ENCODE measurements around the gene APCDD1L. TPM values are rescaled to one million over a fixed set of nuclear protein-coding genes. Genes with fewer than 3 reads are reported as not detected.

APCDD1L gene
- total RNA-seq, 4 donors from 2014 or later: 0.21 to 0.30 TPM; not detected in 2

DNA sequence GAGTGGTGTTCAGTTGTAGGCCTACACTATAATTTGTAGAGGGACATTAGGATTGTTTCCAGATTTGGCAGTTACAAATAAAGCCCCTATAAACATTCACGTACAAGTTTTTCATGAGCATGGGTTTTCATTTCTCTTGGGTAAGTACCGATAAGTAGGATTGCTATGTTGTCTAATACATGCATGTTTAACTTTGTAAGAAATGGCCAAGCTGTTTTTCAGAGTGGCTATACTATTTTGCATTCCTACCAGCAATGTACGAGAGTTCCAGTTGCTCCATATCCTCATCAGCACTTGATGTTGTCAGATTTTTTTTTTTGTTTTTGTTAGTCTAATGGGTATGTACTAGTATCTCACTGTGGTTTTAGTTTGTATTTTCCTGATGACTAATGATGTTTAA is 11.2 kb upstream of the APCDD1L start:
- H3K27ac ChIP-seq: no peak overlapping the region
- H3K4me1 ChIP-seq: no peaks in the 10 kb centered on the region
- H3K36me3 ChIP-seq: no peaks in the 10 kb centered on the region
- TF ChIP-seq EP300 (IDR thresholded peaks at IDR 0.05): no peak
- no peak for TF ChIP-seq POLR2A (IDR thresholded peaks at IDR 0.05)
- TF ChIP-seq, protein P1, sequence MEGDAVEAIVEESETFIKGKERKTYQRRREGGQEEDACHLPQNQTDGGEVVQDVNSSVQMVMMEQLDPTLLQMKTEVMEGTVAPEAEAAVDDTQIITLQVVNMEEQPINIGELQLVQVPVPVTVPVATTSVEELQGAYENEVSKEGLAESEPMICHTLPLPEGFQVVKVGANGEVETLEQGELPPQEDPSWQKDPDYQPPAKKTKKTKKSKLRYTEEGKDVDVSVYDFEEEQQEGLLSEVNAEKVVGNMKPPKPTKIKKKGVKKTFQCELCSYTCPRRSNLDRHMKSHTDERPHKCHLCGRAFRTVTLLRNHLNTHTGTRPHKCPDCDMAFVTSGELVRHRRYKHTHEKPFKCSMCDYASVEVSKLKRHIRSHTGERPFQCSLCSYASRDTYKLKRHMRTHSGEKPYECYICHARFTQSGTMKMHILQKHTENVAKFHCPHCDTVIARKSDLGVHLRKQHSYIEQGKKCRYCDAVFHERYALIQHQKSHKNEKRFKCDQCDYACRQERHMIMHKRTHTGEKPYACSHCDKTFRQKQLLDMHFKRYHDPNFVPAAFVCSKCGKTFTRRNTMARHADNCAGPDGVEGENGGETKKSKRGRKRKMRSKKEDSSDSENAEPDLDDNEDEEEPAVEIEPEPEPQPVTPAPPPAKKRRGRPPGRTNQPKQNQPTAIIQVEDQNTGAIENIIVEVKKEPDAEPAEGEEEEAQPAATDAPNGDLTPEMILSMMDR (IDR thresholded peaks at IDR 0.05): no peak
- no peaks in the 10 kb centered on the region for H3K27me3 ChIP-seq
- no peak overlapping the region for H3K4me3 ChIP-seq
- WGBS, 2 donors: 82 to 100% methylated on average over 3 of the region's 3 CpGs
- H3K9me3 ChIP-seq: peaks cover 0 to 56% (median 9%) of the 10 kb centered on the region in 4 donors
- DNase-seq (ENCODE audit: low spot score in 2 of 2): no peak

DNA sequence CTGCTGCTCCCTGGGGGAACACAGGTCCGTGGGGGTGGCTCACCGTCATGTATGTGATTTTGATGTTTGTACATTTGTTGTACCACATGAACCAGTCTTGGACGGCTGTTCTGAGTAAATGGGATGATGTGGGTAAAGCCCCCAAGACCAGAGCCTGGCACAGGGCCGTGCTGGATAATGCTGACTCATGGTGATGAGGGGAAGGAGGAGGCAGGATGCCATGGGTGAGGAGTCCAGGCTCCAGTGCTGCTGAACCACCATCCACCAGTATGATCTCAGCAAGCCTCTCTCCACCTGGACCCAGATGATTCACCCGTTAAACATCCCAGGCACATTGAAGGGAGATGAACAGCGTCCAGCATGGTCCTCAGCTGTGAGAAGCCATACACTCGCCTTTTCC is 9.6 kb upstream of the APCDD1L start:
- peaks cover 0 to 40% (median 4%) of the 10 kb centered on the region in 4 donors for H3K9me3 ChIP-seq
- H3K27ac ChIP-seq: no peak overlapping the region
- no peak for DNase-seq (ENCODE audit: low spot score in 2 of 2)
- no peaks in the 10 kb centered on the region for H3K27me3 ChIP-seq
- TF ChIP-seq POLR2A (IDR thresholded peaks at IDR 0.05) (no peak), EP300 (IDR thresholded peaks at IDR 0.05) (no peak)
- TF ChIP-seq, protein P1 (IDR thresholded peaks at IDR 0.05): no peak
- no peaks in the 10 kb centered on the region for H3K36me3 ChIP-seq
- H3K4me1 ChIP-seq: no peaks in the 10 kb centered on the region
- H3K4me3 ChIP-seq: no peak overlapping the region
- 79 to 81% methylated on average over 7 of the region's 7 CpGs for WGBS, 2 donors

DNA sequence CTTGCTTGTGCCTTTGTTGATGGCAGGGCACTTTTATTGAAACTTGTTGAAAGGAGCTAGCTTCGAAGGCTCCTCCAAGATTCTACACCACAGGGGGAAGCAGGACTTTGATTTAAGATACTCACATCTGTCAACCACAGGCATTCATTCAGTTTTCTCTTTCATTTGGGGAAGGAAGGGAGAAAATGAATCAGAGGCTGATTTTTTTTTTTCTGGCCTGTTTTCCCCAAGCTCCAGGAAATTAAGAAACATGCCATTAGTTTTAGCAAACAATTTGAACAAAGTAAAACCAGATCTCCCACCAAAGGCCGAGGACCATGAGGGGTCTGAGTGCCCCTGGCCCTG is 8.7 kb upstream of the APCDD1L start:
- H3K27me3 ChIP-seq: no peaks in the 10 kb centered on the region
- no peak overlapping the region for H3K27ac ChIP-seq
- no peaks in the 10 kb centered on the region for H3K36me3 ChIP-seq
- 31 to 55% methylated on average over 2 of the region's 2 CpGs for whole genome bisulfite sequencing, 2 donors
- no peak overlapping the region for H3K4me3 ChIP-seq
- DNase-seq (ENCODE audit: low spot score in 2 of 2): no peak
- H3K9me3 ChIP-seq: peaks cover 0 to 33% (median 4%) of the 10 kb centered on the region in 4 donors
- no peaks in the 10 kb centered on the region for H3K4me1 ChIP-seq
- TF ChIP-seq EP300 (IDR thresholded peaks at IDR 0.05) (no peak), POLR2A (IDR thresholded peaks at IDR 0.05) (no peak)
- TF ChIP-seq, protein P1 (IDR thresholded peaks at IDR 0.05): no peak

DNA sequence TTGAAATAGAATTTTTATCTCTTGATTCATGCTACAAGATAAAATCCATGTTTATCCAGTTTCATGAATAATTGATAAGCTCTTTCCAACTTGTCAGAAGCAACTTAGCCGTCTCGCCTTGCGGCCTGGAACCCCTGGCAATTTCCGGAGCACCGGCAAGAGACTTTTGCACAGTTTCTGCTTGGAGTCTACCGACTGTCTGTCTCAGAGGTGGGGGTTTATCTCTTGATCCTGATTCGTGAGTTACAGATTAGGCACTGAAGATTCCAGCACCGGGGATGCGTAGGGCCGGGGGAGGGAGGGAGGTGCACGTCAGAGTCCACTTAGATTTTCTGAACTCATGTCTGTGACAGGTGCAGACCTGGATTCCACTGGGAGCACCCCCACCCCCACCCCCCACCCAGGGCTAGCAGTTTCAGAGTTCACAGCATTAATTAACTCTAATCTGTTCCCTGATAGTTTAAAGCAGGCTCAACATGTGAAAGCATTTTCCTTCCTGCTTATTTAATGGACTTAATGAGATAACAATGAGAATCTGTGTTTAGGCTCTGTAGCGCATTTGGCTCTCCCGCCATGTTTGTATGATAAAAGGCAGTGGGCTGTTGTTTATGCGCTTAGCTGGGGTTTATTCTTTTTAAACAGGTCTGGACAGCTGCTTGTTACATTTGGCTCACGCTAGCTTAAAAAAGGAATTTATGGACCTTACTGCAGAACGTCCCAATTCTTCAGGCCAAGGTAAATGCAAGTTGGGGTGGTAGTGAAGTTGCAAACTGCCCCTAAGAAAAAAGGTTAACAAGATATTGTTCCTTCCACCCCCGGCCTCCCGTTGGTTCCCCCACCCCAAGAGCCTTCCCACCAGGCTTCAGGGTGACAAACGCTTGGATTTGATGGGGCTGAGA is 8.1 kb upstream of the APCDD1L start:
- H3K27me3 ChIP-seq: no peaks in the 10 kb centered on the region

DNA sequence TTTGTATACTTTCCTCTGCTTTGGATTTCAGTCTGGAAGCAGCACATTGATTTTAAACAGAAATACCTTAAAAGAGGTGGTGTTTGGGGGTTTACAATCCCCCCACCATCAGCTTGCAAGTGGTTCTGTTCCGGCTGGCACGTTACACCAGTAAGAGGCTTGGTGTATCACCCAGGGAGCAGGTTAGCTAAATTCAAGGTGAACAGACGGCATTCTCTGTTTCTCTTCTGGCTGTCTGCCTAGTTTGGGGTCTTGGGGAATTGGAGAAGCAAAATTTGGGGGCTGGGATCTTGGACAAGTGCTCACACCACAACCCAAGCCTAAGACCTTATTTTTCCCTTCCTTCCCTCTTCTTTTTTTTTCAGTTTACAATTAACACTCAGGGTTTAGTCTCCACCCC is 7.5 kb upstream of the APCDD1L start:
- H3K4me3 ChIP-seq: no peak overlapping the region
- no peaks in the 10 kb centered on the region for H3K4me1 ChIP-seq
- TF ChIP-seq POLR2A (IDR thresholded peaks at IDR 0.05): no peak
- TF ChIP-seq, protein P1 (IDR thresholded peaks at IDR 0.05): no peak
- H3K27me3 ChIP-seq: no peaks in the 10 kb centered on the region
- peaks cover 0 to 26% (median 4%) of the 10 kb centered on the region in 4 donors for H3K9me3 ChIP-seq
- H3K27ac ChIP-seq: no peak overlapping the region
- 39 to 55% methylated on average over 3 of the region's 3 CpGs for WGBS, 2 donors
- H3K36me3 ChIP-seq: no peaks in the 10 kb centered on the region
- no peak for DNase-seq (ENCODE audit: low spot score in 2 of 2)

More for the DNA sequence above, 8.1 kb upstream of the APCDD1L start:
- TF ChIP-seq POLR2A (IDR thresholded peaks at IDR 0.05) (no peak), EP300 (IDR thresholded peaks at IDR 0.05) (no peak)
- DNase-seq (ENCODE audit: low spot score in 2 of 2): no peak
- Histone ChIP-seq H3K4me1 (no peaks in the 10 kb centered on the region), H3K9me3 (peaks cover 0 to 27% (median 4%) of the 10 kb centered on the region in 4 donors), H3K36me3 (no peaks in the 10 kb centered on the region), H3K27ac (no peak overlapping the region), H3K4me3 (no peak overlapping the region)
- WGBS, 2 donors: 43 to 44% methylated on average over 19 of the region's 19 CpGs
